H9 (cell line): ENCODE measurements around the gene PPP1R13B. TPM values are rescaled to one million over a fixed set of nuclear protein-coding genes. Genes with fewer than 3 reads are reported as not detected.

Source experiments
- DNase-seq: peaks from one replicate; pipeline ENCODE4 v3.0.0-alpha.2; 2017
- H2AFZ ChIP-seq: one replicate; pipeline ENCODE4 v1.6.1; 2013; ENCODE audit warnings: mild to moderate bottlenecking, low read length, control low read depth, moderate library complexity
- H2AK5ac ChIP-seq: 2 replicates; pipeline ENCODE4 v1.6.1; 2013; ENCODE audit warnings: low read length, control low read depth, mixed read lengths; ENCODE audit not compliant: insufficient read length
- H2BK120ac ChIP-seq: one replicate; pipeline ENCODE4 v1.6.1; 2013; ENCODE audit warnings: low read depth, mild to moderate bottlenecking, low read length, control low read depth, inconsistent platforms; ENCODE audit not compliant: poor library complexity, severe bottlenecking
- H2BK12ac ChIP-seq: 2 replicates; pipeline ENCODE4 v1.6.1; 2013; ENCODE audit warnings: low read length, control low read depth, mixed read lengths, low read depth; ENCODE audit not compliant: insufficient read length
- H2BK15ac ChIP-seq: 2 replicates; pipeline ENCODE4 v1.6.1; 2013; ENCODE audit warnings: low read depth, low read length, control low read depth
- H2BK20ac ChIP-seq: one replicate; pipeline ENCODE4 v1.6.1; 2013; ENCODE audit warnings: low read depth, mild to moderate bottlenecking, low read length, control low read depth, inconsistent platforms; ENCODE audit not compliant: poor library complexity, severe bottlenecking
- H2BK5ac ChIP-seq: 2 replicates; pipeline ENCODE4 v1.6.1; 2013; ENCODE audit warnings: low read length, control low read depth, mixed read lengths; ENCODE audit not compliant: insufficient read length
- H3K14ac ChIP-seq: 2 replicates; pipeline ENCODE4 v1.6.1; 2013; ENCODE audit warnings: low read length, control low read depth; ENCODE audit not compliant: insufficient read depth
- H3K18ac ChIP-seq: 2 replicates; pipeline ENCODE4 v1.6.1; 2013; ENCODE audit warnings: low read depth, mild to moderate bottlenecking, mixed read lengths, low read length, control low read depth; ENCODE audit not compliant: insufficient read length
- H3K23ac ChIP-seq: 2 replicates; pipeline ENCODE4 v1.6.1; 2013; ENCODE audit warnings: low read length, control low read depth, mixed read lengths, low read depth; ENCODE audit not compliant: insufficient read length
- H3K23me2 ChIP-seq: 2 replicates; pipeline ENCODE4 v1.6.1; 2013; ENCODE audit warnings: low read depth, mild to moderate bottlenecking, mixed read lengths, low read length, control low read depth; ENCODE audit not compliant: insufficient read length, poor library complexity, severe bottlenecking
- H3K27ac ChIP-seq: 2 replicates; pipeline ENCODE4 v1.5.1; 2013; ENCODE audit warnings: low read length, control low read depth, mixed read lengths, low read depth; ENCODE audit not compliant: insufficient read length
- H3K27me3 ChIP-seq: 2 replicates; pipeline ENCODE4 v1.6.1; 2013; ENCODE audit warnings: low read length, control low read depth, inconsistent platforms; ENCODE audit not compliant: insufficient read depth
- H3K4ac ChIP-seq: 2 replicates; pipeline ENCODE4 v1.6.1; 2013; ENCODE audit warnings: low read depth, mild to moderate bottlenecking, control low read depth, inconsistent platforms, low read length, moderate library complexity
- H3K4me1 ChIP-seq: 2 replicates; pipeline ENCODE4 v1.6.1; 2013; ENCODE audit warnings: low read length, control low read depth, inconsistent platforms; ENCODE audit not compliant: insufficient read depth
- H3K4me2 ChIP-seq: 2 replicates; pipeline ENCODE4 v1.6.1; 2013; ENCODE audit warnings: low read length, control low read depth, mixed read lengths; ENCODE audit not compliant: insufficient read length, insufficient read depth
- H3K56ac ChIP-seq: 2 replicates; pipeline ENCODE4 v1.6.1; 2013; ENCODE audit warnings: low read depth, mild to moderate bottlenecking, mixed read lengths, low read length, control low read depth; ENCODE audit not compliant: insufficient read length
- H3K79me1 ChIP-seq: 2 replicates; pipeline ENCODE4 v1.6.1; 2013; ENCODE audit warnings: low read depth, mild to moderate bottlenecking, moderate library complexity, low read length, control low read depth, inconsistent platforms; ENCODE audit not compliant: insufficient read depth, poor library complexity, severe bottlenecking
- H3K79me2 ChIP-seq: 2 replicates; pipeline ENCODE4 v1.6.1; 2013; ENCODE audit warnings: low read length, control low read depth, inconsistent platforms; ENCODE audit not compliant: insufficient read depth
- H3K9ac ChIP-seq: 2 replicates; pipeline ENCODE4 v1.6.1; 2013; ENCODE audit warnings: low read length, control low read depth, mixed read lengths; ENCODE audit not compliant: insufficient read length; ENCODE audit errors: extremely low read depth
- H3K9me3 ChIP-seq: one replicate; pipeline ENCODE4 v1.6.1; 2013; ENCODE audit warnings: low read depth, low read length, inconsistent platforms; ENCODE audit not compliant: control insufficient read depth
- H3T11ph ChIP-seq: one replicate; pipeline ENCODE4 v1.6.1; 2013; ENCODE audit warnings: mild to moderate bottlenecking, low read length, control low read depth, inconsistent platforms
- H4K20me1 ChIP-seq: one replicate; pipeline ENCODE4 v1.6.1; 2013; ENCODE audit not compliant: control insufficient read depth, insufficient read length, insufficient read depth
- H4K5ac ChIP-seq: 2 replicates; pipeline ENCODE4 v1.6.1; 2013; ENCODE audit warnings: low read depth, mild to moderate bottlenecking, mixed read lengths, low read length, control low read depth; ENCODE audit not compliant: insufficient read length
- H4K8ac ChIP-seq: replicated peaks from 2 replicates; pipeline ENCODE4 v1.6.1; 2013; ENCODE audit warnings: low read length, control low read depth, mixed read lengths, low read depth; ENCODE audit not compliant: insufficient read length
- H4K91ac ChIP-seq: 2 replicates; pipeline ENCODE4 v1.6.1; 2013; ENCODE audit warnings: low read depth, mild to moderate bottlenecking, moderate library complexity, mixed read lengths, low read length, control low read depth; ENCODE audit not compliant: insufficient read length
- H3K27ac Mint-ChIP-seq, 3 experiments: 2 replicates in 2 of 3; 3 replicates in 1 of 3; pipeline ENCODE4 v1.8.0; 2020 to 2021; ENCODE audit warnings: mixed read lengths in 3 of 3, mild to moderate bottlenecking in 1 of 3, moderate library complexity in 1 of 3
- H3K27me3 Mint-ChIP-seq: 2 replicates; pipeline ENCODE4 v1.8.0; 2021; ENCODE audit warnings: low read depth, mild to moderate bottlenecking, moderate library complexity, mixed read lengths
- H3K36me3 Mint-ChIP-seq, 3 experiments: 2 replicates in 2 of 3; 3 replicates in 1 of 3; pipeline ENCODE4 v1.8.0; 2020 to 2021; ENCODE audit warnings: low read depth in 3 of 3, mixed read lengths in 3 of 3; ENCODE audit not compliant: insufficient read depth in 1 of 3
- H3K4me1 Mint-ChIP-seq, 2 experiments: 2 replicates each; pipeline ENCODE4 v1.8.0; 2020; ENCODE audit warnings: mixed read lengths in 2 of 2
- H3K4me3 Mint-ChIP-seq, 2 experiments: 2 replicates in 1 of 2; 3 replicates in 1 of 2; pipeline ENCODE4 v1.8.0; 2020 to 2021; ENCODE audit warnings: mild to moderate bottlenecking in 2 of 2, mixed read lengths in 2 of 2, moderate library complexity in 1 of 2
- H3K9me3 Mint-ChIP-seq, 2 experiments: 2 replicates in 1 of 2; 3 replicates in 1 of 2; pipeline ENCODE4 v1.8.0; 2020; ENCODE audit warnings: mild to moderate bottlenecking in 2 of 2, mixed read lengths in 2 of 2, moderate library complexity in 1 of 2
- CTCF ChIP-seq: fragments of 200-600 bp; sonication (generic); conservative IDR thresholded peaks from 3 replicates; pipeline ENCODE4 v1.8.0; 2021; ENCODE audit warnings: antibody characterized with exemption, mild to moderate bottlenecking
- WGBS: extraction: QIAGEN DNeasy Blood & Tissue Kit; methylation state at CpG from one replicate; pipeline ENCODE4 v1.1.7; 2013; ENCODE audit warnings: missing lambda C conversion rate, low lambda C conversion rate, mixed read lengths; ENCODE audit not compliant: insufficient read length; ENCODE audit errors: extremely low coverage; 5-methylcytosine and 5-hydroxymethylcytosine counted together
- total RNA-seq: library from RNA; stranded (reverse); gene quantifications from 2 replicates; pipeline ENCODE4 v1.2.1, GENCODE V29; 2021

Gene PPP1R13B
- total RNA-seq, 1 experiment from 2014 or later: 6.0 TPM

- Histone ChIP-seq H3K14ac (no peak overlapping the region), H4K91ac (no peak overlapping the region), H2BK120ac (no peak overlapping the region), H2BK20ac (no peak overlapping the region), H2AK5ac (no peak overlapping the region), H3K27ac (no peak overlapping the region), H4K20me1 (peaks cover 3% of the 10 kb centered on the region), H3K56ac (no peak overlapping the region), H3K4me1 (no peaks in the 10 kb centered on the region), H3K23me2 (no peaks in the 10 kb centered on the region), H3K9me3 (no peaks in the 10 kb centered on the region), H4K5ac (no peak overlapping the region), H3K4me2 (no peak overlapping the region), H3K18ac (no peak overlapping the region), H3K9ac (no peak overlapping the region), H2BK12ac (no peak overlapping the region), H2BK5ac (no peak overlapping the region), H3T11ph (no peak overlapping the region), H2BK15ac (no peak overlapping the region), H3K79me1 (no peaks in the 10 kb centered on the region), H2AFZ (no peak overlapping the region), H4K8ac (no peak overlapping the region), H3K4ac (no peak overlapping the region), H3K23ac (no peak overlapping the region), H3K79me2 (0 out of 2 replicates have a peak, but pooled peaks cover 2% of the 10 kb centered on the region), H3K27me3 (no peaks in the 10 kb centered on the region)
- no peak for DNase-seq
- H3K27ac Mint-ChIP-seq: peak overlapping the region in 2 of 3 experiments; percentile 58 to 85; a peak in 3 of 7 replicates
- H3K4me1 Mint-ChIP-seq: no peaks in the 10 kb centered on the region; a peak in 2 of 4 replicates
- no CpG with 5 or more reads among the region's 5 CpGs for WGBS
- H3K27me3 Mint-ChIP-seq: no peaks in the 10 kb centered on the region
- no peaks in the 10 kb centered on the region for H3K9me3 Mint-ChIP-seq
- no peak for TF ChIP-seq CTCF
- H3K36me3 Mint-ChIP-seq: peaks cover 2 to 65% (median 44%) of the 10 kb centered on the region in 3 experiments; a peak in 6 of 7 replicates
- no peak overlapping the region for H3K4me3 Mint-ChIP-seq
These were observed 158.9 kb downstream of the PPP1R13B start for GRCh38 chr14:103688441-103688840.
